Fibroblast of skin of back (primary cell): ENCODE results near the gene WDR62. TPM values are rescaled to one million over a fixed set of nuclear protein-coding genes. Genes with fewer than 3 reads are reported as not detected.
A peak's percentile ranks its signal among the peaks of the same experiment; 100 is the strongest.

Experiments used
- DNase-seq: peaks from one replicate; pipeline ENCODE4 v3.0.0-alpha.2; 2013
- polyA plus RNA-seq, 2 experiments: library from polyadenylated mRNA; unstranded; fragments of 120-200 nt; gene quantifications; one replicate each; pipeline ENCODE4 v1.2.1, GENCODE V29; 2013; ENCODE audit not compliant: insufficient read length in 2 of 2

The WDR62 gene
- polyA plus RNA-seq (2013, experiment 1 of 2; ENCODE audit: insufficient read length), result 15.8 TPM
- polyA plus RNA-seq (2013, experiment 2 of 2; ENCODE audit: insufficient read length), result 1.9 TPM

GRCh38 chr19:36054733-36055686, at the start of gene WDR62:
Gene WDR62 (plus strand): TSS chr19:36054897. CDS start chr19:36054972, 75 bp downstream.
- peak; percentile 91 for DNase-seq

GRCh38 chr19:36006955-36007354, 47.7 kb upstream of the WDR62 start:
- DNase-seq, result no peak

DNA sequence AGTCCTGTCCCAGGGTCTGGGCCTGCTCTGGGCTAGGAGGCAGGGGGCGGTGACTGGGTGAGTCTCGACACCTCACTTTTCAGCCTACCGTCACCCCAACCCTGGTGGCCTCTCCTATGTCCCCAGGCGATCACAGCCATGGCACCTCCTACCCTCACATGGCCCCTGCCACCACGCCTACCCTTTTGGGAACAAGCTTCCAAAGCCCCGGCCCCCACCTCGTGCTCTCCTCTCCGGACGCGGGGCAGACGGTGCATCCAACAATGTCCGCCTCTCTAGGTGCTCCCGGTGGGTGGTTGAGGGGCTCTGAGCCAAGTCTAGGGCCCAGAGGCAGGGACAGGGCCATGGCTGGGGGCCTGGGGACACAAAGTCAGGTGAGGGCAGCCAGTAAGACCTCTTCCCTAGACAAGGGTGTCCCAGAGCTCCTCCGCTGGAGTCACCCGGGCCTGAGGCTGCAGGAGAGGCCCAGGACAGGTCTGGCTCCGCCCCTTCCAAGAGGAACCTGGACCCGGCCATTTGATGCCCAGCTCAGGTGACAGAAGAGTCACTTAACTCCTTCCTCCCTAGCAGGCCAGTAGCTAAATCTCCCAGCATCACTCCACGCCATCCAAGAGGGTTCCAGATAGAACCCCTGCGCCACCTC, 46.2 kb upstream of the WDR62 start, which contains the start of gene SYNE4:
Gene SYNE4 (minus strand): TSS at position 478 of the 643 bp plus-strand sequence. CDS start 132 bp downstream, at position 346.
- no peak for DNase-seq

- DNase-seq, result peak; percentile 53
Observed at GRCh38 chr19:36009220-36009619, 45.5 kb upstream of the WDR62 start.

GRCh38 chr19:36009633-36010379, 44.9 kb upstream of the WDR62 start:
- no peak for DNase-seq

- no peak for DNase-seq
Observed at GRCh38 chr19:36010402-36010801, 44.3 kb upstream of the WDR62 start.

DNA sequence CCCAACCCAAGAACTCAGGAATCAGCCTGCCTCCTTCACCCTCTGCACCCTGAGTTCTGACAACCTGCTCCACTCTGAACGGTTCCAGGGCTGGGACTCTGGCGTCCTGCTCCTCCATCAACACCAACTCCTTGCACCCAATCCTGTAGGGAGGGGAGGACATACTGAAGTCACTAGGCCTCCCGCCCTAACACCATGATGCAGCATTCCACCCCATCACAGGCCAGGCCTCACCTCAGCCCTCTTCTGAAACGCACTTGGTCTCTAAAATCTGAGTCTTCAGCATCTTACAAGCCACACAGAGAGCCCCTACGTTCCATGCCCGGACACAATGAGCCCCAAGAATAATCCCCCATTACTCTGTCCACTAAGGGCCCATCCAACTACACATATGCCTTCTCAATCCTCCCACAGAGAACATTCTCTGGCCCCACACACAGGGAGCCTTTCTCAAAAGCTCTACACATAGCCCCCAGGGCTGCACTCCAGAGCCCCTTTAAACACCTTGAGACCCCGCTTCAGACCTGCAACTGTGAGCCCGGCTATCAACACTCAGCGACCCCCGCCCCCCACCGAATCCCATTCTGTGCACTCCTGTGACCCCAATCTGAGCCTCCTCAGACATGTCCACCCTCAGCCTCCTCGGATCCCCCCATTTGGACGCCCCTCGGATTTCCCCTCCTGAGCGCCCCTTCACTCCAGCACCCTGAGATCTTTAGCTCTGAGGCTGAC, 41.3 kb upstream of the WDR62 start:
- no peak for DNase-seq

DNA sequence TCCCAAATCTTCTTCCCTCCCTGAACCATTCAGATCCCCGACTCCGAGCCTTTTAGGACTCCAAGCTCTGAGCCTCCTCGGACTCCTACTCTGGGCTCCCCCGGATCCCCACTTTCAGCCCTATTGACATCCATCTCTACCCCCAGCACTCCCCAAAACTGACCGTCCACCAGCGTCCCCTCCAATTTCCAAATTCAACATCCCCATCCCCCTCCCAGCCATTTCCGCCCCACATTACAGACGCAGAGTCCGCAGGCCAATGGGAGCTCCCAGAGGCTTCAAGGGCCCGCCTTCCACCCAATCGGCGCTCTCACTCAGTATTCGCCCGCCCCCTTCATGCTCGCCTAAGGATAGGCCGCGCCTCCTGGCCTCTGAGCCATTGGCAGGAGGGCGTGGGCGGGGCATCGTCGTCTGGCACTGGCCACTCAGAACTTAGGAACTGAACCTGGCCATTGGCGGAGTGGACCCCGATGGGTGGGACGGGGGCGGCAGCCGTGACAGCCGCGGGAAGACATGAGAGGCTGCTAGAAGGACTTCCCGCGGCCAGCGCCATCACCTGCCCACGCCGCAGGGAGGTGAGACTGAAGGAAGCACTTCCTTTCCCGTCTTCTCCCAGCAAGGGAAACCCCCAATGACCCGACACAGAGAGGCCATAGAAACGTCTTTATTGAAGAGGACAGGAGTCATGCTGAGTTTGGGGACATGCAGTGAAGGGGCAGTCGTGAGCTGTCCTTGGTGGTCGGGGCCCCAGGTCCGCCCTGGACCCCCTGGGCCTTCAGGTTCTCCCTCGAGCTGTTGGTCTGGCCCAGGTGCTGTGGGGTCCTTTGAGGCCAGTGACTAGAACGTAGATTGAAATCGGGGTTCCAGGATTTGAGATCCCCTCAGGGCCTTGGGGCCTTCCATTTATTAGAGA, 40.4 kb upstream of the WDR62 start, which contains the start of gene ALKBH6:
Gene ALKBH6 (minus strand): TSS at position 202 of the 913 bp plus-strand sequence. CDS start 816 bp downstream, outside the sequence.
- DNase-seq, result peak; percentile 99

GRCh38 chr19:36019061-36019670, 35.5 kb upstream of the WDR62 start:
- DNase-seq, result no peak

DNA sequence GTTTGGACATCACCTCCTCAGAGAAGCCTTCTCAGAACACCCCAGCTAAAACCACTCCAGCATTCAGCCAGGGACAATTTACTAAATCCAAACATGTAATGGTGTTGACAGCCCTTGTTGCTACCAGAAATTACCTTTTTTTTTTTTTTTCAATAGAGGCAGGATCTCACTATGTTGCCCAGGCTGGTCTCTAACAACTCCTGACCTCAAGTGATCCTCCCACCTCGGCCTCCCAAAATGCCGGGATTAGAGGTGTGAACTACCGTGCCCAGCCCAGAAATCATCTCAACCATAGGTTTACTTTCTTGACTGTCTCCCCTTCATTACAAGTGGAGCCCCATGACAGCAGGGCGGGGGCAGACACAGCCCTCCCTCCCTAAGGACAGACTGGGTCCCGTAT, 31.3 kb upstream of the WDR62 start:
- no peak for DNase-seq

- no peak for DNase-seq
Observed at GRCh38 chr19:36025541-36025940, 29.2 kb upstream of the WDR62 start.

DNA sequence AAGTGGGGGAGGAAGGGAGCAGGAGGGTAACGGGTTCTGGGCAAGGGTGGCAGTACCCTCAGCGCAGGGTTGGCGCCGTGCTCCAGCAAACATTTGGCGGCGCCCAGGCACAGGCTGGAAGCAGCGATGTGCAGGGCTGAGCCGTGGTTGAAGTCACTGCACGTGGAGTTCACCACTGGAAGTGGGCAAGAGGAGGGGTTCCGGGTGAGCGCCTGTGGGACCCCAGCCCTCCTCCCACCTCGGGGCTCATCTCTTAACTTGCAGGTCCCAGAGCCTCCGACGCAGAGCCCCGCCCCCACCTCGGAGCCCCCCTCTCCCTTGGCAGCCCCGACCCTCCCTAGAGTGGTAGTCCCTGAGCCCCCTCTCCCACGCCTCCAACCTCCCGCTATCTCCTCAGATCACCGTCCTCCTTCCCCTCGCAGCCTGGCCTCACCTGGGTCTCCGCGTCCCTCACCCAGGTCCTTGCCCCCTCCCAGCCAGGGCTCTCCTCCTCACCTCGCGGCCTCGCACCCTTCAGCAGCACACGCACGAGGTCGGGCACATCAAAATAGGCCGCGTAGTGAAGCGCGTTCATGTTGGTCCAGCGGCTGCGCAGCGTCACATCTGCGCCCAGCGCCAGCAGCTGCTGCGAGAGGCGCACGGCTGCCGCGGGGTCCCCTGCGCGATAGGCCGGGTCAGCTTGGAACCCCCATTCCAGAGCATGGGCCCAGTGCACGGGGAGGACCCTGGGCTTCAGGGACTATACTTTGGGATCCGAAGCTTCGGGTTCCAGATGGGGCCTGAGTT, 28.4 kb upstream of the WDR62 start:
- no peak for DNase-seq

- no peak for DNase-seq
Observed at GRCh38 chr19:36027696-36028095, 27.0 kb upstream of the WDR62 start.

DNA sequence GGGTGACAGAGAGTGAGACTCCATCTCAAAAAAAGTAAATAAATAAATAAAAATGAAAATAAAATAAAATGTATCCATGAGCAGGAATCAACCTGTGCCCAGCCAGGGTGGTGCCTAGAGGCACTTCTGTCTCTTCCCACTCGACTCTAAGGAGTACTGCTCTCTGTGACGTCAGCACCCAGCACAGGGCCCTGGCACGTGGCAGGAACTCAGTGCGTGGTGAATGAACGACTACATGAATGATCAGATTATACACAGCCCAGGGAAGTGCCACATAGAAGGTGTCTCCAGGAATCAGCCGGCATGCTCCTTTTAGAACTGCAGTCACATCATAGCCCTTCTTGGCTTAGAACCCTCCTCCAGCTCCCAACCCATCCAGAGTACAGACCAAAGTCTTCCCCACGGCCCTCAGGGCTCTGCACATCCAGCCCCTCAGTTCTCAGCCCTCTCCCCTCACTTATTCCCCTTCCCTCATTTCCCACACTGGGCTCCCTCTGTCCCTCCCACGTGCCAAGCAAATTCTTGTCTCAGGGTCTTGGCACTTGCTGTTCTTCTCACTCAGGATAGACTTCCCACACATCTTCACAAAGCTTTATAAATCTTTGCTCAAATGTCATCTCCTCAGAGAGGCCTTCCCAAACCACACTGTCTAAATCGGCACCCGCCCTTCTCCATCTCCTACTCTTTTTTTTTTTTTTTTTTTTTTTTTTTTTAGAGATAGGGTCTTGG, 26.2 kb upstream of the WDR62 start:
- no peak for DNase-seq

DNA sequence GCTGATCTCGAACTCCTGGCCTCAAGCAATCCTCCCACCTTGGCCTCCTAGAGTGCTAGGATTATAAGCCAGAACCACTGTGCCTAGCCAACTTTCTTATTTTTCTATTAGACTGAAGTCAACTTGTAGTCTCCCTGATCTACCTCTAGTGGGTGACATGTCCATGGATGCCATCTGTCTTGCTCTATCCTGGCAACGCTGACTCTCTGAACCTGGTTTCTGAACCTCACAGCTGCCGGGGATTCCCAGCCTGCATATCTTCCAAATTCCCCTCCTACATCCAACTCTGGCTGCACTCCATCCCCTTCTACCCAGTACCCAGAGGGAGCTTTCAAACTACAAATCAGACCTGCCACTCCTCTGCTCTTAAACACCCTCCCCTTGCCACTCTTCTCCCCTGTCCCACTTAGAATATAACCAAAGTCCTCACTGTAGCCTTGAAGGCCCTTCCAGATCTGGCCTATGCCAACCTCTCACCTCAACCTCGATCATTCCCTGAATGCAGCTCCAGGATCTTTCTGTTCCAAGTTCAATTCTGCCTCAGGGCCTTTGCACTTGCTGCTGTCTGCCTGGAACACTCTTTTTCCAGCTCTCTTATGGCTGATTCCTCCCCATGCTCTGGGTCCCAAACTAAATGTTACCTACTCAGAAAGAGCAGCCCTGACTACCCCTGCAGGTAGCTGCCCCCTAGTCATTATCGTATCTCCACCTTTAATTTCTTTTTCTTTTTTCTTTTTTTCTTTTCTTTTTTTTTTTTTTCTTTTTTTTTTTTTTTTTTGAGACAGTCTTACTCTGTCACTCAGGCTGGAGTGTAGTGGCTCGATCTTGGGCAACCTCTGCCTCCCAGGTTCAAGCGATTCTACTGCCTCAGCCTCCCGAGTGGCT, 24.2 kb upstream of the WDR62 start:
- peak; percentile 15 for DNase-seq

DNA sequence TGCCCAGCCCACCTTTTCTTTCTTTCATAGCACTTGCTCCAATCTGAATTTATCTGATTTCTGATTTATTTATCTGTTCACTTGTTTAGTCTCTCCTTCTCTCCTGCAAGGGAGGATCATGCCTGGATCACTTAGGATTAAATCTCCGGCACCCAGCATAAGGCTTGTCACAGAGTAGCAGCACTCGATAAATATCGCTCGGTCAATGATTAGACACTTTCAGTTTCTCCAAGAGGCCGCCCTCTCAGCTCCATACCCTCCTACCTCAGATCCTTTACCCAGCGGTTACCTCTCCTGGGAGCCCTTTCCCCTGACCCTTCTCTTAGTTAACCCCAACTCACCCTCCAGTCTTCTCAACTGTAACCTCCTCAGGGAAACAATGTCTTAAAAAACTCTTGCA, 23.4 kb upstream of the WDR62 start:
- DNase-seq, result no peak

DNA sequence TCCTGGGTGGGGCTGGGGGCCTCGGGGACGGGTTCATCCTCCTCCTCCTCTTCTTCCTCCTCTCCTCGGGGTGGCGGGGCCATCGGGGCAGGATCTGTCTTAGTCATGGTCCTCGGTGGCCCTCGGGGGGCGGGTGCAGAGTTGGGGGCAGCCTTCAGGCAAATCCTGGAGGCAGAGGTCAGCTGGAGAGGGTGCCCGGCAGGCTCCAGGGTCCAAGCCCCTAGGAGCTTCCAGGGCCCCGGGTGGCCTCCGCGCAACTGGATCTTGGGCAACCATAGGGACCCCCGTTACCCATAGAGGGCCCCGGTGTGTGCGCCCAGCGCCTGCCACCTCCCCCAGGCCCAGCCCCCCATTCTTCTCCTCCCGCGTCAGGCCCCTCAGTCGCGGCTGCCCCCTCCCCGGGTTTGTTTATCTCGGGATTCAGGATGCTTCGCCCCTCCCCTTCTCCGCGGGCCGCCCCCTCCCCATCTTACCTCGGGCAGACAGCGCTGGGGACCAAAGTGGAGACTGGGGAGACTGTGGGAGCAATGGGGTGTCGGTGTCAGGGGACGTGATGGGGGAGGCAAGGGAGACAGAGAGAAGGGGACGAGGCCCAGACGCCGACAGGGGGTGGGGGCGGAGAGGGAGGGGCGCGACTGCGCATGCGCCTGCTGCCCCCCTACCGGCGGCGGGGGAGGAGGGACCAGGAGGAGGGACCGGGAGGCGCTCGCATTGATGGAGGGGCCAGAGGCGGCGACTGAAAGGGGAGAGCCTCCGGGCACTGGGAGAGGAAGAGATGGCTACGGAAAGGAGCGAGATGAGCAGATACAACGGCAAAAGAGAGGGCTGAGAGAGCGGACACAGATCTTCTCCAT, 22.2 kb upstream of the WDR62 start, which contains the start of gene CLIP3:
Gene CLIP3 (minus strand): TSS at position 623 of the 854 bp plus-strand sequence. CDS start 516 bp downstream, at position 107.
- DNase-seq, result peak; percentile 73
